GM23338 (cell line): ENCODE data around the gene BOLA3. TPM values are rescaled to one million over a fixed set of nuclear protein-coding genes. Genes with fewer than 3 reads are reported as not detected.

Source experiments
- EZH2phosphoT487 ChIP-seq: fragments of 200-600 bp; sonication (generic); IDR thresholded peaks from one replicate; pipeline ENCODE4 v1.8.1; 2018; ENCODE audit warnings: antibody characterized with exemption; ENCODE audit not compliant: unreplicated experiment
- JUNB ChIP-seq: IDR thresholded peaks from one replicate; pipeline ENCODE4 v1.6.1; 2016; ENCODE audit warnings: antibody characterized with exemption; ENCODE audit not compliant: unreplicated experiment
- NANOG ChIP-seq: IDR thresholded peaks from 2 replicates; pipeline ENCODE4 v1.6.1; 2016; ENCODE audit warnings: antibody characterized with exemption, borderline replicate concordance
- POLR2AphosphoS5 ChIP-seq: IDR thresholded peaks from 2 replicates; pipeline ENCODE4 v1.6.1; 2016; ENCODE audit warnings: antibody characterized with exemption, low read depth
- ZNF331 ChIP-seq: fragments of 250-450 bp; sonication (Bioruptor Pico); IDR thresholded peaks from 2 replicates; pipeline ENCODE4 v1.5.0; 2020; ENCODE audit warnings: low read depth, mild to moderate bottlenecking, moderate library complexity
- polyA plus RNA-seq: library from polyadenylated mRNA; unstranded; fragments of >200 nt; fragmentation: Nextera tagmentation; extraction: Ambion mirVana; gene quantifications from 2 replicates; pipeline ENCODE4 v1.2.1, GENCODE V29; 2016
- total RNA-seq: library from RNA; depleted of rRNA; stranded (reverse); fragments of >200 nt; shearing (Covaris generic); gene quantifications from 2 replicates; pipeline ENCODE4 v1.2.3, GENCODE V29; 2014; rRNA removed
- TF ChIP-seq, protein P1 (sequence below): fragments of 250-450 bp; sonication (Bioruptor Pico); IDR thresholded peaks from 2 replicates; pipeline ENCODE4 v1.5.0; 2020; ENCODE audit warnings: mild to moderate bottlenecking, moderate library complexity
- TF ChIP-seq, protein P2 (sequence below): IDR thresholded peaks from 2 replicates; pipeline ENCODE4 v1.6.1; 2016; ENCODE audit warnings: antibody characterized with exemption

Gene BOLA3
- total and polyA plus RNA-seq, 2 experiments from 2014 or later: 89.8 to 233 TPM

DNA sequence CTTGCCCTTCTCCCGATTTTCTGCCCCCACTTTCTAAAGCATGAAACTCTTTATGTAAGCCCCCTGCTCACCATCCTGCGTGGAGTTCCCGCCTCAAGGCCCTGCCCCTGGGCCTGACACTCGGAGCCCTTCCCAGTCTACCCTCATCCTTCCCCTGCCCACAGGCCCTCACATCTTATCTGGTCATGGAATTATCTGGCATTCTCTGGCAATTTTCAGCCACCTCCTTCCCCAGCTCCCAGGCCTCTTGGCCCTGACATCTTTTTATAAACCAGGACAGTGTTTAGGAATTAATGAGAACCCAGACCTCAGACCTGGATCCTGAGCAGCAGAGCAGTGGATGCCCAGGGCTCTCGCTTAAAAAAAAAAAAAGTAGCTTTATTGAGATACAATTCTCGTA lies 61.7 kb downstream of the BOLA3 start (continued):
- TF ChIP-seq, protein P1, sequence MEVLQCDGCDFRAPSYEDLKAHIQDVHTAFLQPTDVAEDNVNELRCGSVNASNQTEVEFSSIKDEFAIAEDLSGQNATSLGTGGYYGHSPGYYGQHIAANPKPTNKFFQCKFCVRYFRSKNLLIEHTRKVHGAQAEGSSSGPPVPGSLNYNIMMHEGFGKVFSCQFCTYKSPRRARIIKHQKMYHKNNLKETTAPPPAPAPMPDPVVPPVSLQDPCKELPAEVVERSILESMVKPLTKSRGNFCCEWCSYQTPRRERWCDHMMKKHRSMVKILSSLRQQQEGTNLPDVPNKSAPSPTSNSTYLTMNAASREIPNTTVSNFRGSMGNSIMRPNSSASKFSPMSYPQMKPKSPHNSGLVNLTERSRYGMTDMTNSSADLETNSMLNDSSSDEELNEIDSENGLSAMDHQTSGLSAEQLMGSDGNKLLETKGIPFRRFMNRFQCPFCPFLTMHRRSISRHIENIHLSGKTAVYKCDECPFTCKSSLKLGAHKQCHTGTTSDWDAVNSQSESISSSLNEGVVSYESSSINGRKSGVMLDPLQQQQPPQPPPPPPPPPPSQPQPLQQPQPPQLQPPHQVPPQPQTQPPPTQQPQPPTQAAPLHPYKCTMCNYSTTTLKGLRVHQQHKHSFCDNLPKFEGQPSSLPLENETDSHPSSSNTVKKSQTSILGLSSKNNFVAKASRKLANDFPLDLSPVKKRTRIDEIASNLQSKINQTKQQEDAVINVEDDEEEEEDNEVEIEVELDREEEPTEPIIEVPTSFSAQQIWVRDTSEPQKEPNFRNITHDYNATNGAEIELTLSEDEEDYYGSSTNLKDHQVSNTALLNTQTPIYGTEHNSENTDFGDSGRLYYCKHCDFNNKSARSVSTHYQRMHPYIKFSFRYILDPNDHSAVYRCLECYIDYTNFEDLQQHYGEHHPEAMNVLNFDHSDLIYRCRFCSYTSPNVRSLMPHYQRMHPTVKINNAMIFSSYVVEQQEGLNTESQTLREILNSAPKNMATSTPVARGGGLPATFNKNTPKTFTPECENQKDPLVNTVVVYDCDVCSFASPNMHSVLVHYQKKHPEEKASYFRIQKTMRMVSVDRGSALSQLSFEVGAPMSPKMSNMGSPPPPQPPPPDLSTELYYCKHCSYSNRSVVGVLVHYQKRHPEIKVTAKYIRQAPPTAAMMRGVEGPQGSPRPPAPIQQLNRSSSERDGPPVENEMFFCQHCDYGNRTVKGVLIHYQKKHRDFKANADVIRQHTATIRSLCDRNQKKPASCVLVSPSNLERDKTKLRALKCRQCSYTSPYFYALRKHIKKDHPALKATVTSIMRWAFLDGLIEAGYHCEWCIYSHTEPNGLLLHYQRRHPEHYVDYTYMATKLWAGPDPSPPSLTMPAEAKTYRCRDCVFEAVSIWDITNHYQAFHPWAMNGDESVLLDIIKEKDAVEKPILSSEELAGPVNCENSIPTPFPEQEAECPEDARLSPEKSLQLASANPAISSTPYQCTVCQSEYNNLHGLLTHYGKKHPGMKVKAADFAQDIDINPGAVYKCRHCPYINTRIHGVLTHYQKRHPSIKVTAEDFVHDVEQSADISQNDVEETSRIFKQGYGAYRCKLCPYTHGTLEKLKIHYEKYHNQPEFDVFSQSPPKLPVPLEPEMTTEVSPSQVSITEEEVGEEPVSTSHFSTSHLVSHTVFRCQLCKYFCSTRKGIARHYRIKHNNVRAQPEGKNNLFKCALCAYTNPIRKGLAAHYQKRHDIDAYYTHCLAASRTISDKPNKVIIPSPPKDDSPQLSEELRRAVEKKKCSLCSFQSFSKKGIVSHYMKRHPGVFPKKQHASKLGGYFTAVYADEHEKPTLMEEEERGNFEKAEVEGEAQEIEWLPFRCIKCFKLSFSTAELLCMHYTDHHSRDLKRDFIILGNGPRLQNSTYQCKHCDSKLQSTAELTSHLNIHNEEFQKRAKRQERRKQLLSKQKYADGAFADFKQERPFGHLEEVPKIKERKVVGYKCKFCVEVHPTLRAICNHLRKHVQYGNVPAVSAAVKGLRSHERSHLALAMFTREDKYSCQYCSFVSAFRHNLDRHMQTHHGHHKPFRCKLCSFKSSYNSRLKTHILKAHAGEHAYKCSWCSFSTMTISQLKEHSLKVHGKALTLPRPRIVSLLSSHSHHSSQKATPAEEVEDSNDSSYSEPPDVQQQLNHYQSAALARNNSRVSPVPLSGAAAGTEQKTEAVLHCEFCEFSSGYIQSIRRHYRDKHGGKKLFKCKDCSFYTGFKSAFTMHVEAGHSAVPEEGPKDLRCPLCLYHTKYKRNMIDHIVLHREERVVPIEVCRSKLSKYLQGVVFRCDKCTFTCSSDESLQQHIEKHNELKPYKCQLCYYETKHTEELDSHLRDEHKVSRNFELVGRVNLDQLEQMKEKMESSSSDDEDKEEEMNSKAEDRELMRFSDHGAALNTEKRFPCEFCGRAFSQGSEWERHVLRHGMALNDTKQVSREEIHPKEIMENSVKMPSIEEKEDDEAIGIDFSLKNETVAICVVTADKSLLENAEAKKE (CRISPR knock-in tag): no peak
- TF ChIP-seq, protein P2, sequence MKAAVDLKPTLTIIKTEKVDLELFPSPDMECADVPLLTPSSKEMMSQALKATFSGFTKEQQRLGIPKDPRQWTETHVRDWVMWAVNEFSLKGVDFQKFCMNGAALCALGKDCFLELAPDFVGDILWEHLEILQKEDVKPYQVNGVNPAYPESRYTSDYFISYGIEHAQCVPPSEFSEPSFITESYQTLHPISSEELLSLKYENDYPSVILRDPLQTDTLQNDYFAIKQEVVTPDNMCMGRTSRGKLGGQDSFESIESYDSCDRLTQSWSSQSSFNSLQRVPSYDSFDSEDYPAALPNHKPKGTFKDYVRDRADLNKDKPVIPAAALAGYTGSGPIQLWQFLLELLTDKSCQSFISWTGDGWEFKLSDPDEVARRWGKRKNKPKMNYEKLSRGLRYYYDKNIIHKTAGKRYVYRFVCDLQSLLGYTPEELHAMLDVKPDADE: no peak
- TF ChIP-seq POLR2AphosphoS5: no peak
- no peak for TF ChIP-seq ZNF331 (CRISPR knock-in tag)
- TF ChIP-seq EZH2phosphoT487: no peak
- TF ChIP-seq NANOG: no peak
- no peak for TF ChIP-seq JUNB

Other genes with a start within 250 kb of the BOLA3 start
- 57.2 and 68.4 TPM in 2 replicates for gene DGUOK, start 221.0 kb downstream of the BOLA3 start, total RNA-seq
- gene DGUOK, start 221.0 kb downstream of the BOLA3 start, polyA plus RNA-seq: 287 and 292 TPM in 2 replicates
- gene TET3, start 163.0 kb downstream of the BOLA3 start, total RNA-seq: 18.3 and 19.9 TPM in 2 replicates
- 3.6 and 3.8 TPM in 2 replicates for gene TET3, start 163.0 kb downstream of the BOLA3 start, polyA plus RNA-seq
- 111 and 130 TPM in 2 replicates for gene MOB1A, start 31.0 kb upstream of the BOLA3 start, total RNA-seq
- 33.3 and 36.2 TPM in 2 replicates for gene MOB1A, start 31.0 kb upstream of the BOLA3 start, polyA plus RNA-seq
- 281 and 321 TPM in 2 replicates for gene MTHFD2, start 50.7 kb upstream of the BOLA3 start, total RNA-seq
- gene MTHFD2, start 50.7 kb upstream of the BOLA3 start, polyA plus RNA-seq: 279 and 305 TPM in 2 replicates
- gene SLC4A5, start 195.5 kb upstream of the BOLA3 start, total RNA-seq: 0.24 and 0.89 TPM in 2 replicates
- gene SLC4A5, start 195.5 kb upstream of the BOLA3 start, polyA plus RNA-seq: 0.50 and 0.70 TPM in 2 replicates
- 131 and 145 TPM in 2 replicates for gene DCTN1, start 232.4 kb upstream of the BOLA3 start, total RNA-seq
- gene DCTN1, start 232.4 kb upstream of the BOLA3 start, polyA plus RNA-seq: 108 and 126 TPM in 2 replicates